HG03442 (cell line): ENCODE results near the gene TTLL8.

Experiments used
- ATAC-seq: cut with Tn5 transposase; IDR thresholded peaks from one replicate; pipeline ENCODE4 v1.9.1; 2021; ENCODE audit warnings: mild to moderate bottlenecking, moderate library complexity; ENCODE audit not compliant: unreplicated experiment

TTLL8 gene

DNA sequence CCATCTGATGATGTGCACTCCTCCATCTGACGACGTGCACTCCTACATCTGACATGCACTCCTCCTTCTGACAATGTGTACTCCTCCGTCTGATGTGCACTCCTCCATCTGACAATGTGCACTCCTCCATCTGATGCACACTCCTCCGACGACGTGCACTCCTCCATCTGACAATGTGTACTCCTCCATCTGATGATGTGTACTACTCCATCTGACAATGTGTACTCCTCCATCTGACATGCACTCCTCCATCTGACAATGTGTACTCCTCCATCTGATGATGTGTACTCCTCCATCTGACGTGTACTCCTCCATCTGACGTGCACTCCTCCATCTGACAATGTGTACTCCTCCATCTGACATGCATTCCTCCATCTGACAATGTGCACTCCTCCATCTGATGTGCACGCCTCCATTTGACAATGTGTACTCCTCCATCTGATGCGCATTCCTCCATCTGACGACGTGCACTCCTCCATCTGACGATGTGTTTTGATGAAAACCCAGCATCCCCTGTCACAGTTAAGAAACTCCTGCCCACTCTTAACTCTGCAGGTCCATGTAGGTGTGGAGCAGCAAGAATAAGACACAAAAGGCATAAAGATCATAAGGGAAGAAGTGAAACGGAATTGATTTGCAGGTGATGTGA lies 35.8 kb downstream of the TTLL8 start:
- no peak for ATAC-seq

DNA sequence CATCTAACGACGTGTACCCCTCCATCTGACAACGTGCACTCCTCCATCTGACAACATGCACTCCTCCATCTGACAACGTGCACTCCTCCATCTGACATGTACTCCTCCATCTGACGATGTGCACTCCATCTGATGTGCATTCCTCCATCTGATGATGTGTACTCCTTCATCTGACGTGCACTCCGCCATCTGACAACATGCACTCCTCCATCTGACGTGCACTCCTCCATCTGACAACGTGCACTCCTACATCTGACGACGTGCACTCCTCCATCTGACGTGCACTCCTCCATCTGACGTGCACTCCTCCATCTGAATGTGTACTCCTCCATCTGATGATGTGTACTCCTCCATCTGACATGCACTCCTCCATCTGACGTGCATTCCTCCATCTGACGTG lies 37.5 kb downstream of the TTLL8 start:
- no peak for ATAC-seq

DNA sequence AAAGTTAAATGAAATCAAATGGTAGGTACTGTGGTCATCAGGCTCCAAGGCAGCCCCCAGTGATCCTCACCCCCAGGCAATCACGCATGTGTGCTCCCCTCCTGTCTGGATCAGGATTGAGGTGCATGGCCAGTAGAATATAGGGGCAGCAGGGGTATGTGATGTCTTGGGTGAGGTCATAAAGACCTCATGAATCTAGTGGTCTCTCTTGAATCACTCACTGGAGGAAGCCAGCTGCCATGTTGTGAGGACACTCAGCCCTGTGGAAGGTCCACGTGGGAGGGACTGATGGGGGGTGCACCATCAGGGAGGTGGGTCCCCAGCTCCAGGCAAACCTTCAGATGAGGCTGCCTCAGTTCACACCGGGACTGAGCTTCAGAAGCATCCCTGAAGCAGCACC lies 38.8 kb downstream of the TTLL8 start:
- no peak for ATAC-seq

DNA sequence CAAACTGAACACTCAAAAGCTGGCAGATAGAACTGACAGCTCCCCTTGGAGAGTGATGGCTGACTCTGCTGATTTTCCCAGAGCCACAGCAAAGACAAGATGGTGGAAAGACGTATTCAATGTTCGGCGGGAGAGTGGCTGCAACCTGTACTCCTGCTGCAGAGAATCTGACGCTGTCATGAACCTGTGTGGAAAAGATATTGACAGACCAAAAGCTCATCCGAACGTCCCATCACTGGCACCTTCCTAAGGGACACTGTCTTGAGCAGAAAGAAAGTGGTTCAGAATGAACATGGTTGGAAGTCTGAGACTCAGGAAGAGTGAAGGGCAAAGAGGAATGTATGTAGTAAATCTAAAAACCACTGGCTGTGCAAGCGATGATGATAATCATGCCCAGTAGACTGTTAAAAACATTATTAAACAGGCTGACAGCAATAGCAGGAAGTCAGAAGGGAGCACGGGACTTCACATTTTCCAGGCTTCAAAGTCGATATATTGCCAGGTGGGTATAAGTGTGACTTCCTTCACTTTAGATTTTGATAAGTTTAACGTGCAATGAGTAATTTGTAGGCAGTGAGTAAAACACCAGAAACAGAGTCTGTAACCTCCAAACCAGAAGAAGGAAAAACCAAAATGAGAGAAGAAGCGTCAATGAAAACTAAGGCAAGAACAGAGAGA lies 39.4 kb downstream of the TTLL8 start:
- ATAC-seq: no peak

DNA sequence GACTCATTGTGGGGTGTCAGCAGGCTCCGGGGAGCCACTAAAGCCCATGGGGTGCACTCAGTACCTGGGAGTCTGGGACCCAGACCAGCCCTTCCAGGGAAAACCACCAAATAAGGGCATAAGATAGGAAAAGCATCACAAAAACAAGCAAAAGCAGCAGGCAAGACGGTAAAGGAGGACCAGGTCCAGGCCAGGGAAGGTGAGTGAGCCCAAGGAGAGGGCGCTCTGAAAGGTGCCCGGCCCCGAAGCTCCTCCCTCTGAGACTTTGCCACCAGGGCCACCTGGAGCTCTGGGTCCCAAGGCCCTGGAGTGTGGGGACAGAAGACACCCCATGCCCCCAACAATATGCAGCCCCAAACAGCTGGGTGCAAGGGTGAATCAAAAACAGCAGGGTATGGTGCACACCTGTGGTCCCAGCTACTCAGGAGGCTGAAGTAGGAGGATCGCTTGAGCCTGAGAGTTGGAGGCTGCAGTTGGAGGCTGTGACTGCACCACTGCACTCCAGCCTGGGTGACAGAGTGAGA lies 40.3 kb downstream of the TTLL8 start:
- no peak for ATAC-seq

DNA sequence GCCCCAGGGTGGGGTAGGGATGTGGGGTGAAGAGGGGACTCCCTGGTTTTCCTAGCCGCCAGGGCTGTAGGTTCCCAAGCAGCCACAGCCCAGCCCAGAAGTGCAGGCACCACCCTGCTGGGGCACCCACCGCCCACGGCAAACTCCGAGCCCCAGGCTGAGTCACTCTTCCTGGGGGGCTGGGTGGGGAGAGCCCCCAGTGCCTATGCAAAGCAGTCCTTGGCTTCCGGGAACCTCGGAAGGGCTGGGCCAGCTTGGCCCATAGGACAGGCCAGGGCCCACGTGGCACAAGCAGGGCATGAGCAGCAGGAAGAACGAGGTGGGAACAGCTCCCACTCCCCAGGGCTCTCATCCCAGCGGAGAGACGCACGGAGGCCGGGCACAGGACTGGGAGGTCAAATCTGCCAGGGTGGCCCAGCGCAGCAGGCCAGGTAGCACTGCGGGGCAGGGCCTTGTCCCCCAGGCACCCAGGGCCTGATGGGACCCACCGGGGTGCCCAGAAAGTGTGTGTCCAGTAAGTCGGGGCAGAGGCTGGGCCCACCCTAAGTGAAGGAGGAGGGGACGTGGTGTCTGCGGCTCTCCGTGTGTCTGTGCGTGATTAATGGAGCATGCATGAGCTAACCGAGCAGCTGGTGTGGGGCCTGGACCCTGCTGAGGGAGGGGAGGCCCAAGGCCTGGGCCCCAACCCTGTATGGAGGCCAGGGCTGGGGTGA lies 41.0 kb downstream of the TTLL8 start:
- no peak for ATAC-seq

DNA sequence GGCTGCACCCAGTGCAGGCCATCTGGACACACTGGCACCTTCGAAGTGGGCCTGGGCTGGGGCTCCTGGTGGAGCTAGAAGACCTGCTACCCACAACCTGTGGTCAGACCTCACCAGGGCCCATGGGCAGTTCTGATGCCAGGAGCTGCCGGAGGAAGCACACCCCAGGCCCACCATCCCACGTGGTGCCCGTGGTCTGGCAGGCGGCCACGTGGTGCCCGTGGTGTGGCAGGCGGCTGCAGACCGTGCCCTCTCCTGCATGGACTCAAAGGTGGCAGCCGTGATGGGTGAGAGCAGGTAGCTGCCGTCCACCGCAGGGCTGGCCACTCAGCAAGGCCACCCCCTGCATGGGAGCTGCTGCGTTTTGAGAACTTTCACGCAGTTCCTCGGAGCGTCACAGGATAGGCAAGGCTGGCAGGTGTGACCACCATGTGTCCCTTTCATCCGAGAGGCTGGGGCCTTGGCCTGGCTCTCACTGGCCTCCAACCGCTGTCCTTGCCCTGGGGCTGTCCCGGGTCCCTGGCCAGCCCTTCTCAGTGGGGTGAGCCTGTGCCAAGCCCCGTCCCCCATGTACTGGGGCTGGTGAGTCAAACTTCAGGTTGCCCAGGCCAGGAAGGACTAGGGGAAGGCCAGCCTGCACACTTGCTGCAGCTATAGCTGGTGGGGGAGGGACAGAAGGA lies 41.6 kb downstream of the TTLL8 start:
- no peak for ATAC-seq

DNA sequence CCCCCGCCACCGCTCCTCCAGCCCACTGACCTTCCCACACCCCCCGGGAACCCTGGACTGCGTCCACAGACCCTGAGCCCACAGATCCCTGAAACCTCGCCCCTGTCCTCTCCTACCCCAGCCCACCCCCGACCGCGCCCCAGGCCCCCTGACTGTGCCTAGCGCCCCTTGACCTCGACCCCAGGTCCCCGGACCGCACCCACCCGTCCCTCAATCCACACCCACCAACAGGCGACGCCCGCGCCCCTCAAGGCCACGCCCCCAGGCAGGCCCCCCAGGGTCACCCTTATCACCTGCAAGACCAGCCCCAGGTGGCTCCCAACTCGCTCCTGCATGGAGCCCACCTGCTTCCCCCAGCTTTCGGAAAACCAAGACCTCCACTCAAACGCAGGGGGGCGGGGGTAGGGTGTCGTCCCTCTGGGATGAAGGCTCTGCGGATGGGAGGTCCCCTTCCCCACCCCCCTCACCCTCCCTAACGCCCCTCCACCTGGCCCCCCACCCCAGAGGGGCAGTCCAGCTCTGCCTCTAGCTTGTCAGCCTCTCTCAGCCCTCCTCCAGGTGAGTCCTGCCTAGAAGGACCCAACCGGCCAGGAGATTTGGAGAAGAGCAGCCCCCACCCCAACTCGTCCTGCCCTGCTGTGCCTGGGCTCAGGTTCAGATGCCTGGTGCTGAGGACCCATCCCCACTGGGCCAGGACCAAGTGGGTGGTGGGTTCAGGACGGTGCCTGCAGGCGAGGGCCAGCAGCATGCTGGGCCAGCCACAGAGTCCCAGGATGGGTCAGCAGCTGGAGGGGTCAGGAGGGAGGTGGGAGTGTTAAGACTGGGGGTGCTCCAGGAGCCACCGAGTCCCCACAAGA lies 42.4 kb downstream of the TTLL8 start:
- no peak for ATAC-seq

DNA sequence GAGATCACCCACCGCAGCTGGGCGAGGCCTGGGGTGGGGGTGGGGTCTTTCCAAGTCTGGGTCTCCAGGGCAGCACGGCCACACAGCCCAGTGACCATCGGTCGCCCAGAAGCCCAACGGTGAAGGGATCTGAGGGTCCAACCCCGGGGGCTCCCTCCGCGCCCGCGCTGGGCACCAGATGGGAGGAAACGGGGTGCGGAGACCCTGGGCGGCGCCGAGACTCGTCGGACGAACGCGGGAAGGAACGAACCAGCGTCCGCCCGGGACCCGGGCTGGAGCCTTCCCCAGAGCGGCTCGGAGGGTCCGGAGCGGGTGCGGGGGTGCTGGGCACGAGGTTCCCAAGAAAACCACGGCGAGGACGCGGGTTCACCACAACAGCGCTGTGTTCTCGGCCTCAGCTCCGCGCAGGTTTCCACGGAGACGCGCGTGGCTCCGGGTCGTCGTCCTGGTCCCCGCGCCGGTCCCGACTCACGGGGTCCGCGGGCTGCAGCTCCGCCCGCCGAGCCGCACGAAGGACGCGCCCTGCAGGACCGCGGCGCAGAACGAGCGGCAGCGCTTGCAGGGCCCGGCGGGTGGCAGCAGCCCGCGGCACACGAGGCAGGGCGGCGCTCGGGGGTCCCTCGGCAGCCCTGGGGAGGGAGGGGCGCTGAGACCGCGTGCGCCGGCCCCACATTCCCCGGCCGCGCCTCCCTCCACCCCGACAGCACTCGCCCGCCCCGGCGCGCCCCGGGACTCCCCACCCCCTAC lies 43.3 kb downstream of the TTLL8 start:
- no peak for ATAC-seq

DNA sequence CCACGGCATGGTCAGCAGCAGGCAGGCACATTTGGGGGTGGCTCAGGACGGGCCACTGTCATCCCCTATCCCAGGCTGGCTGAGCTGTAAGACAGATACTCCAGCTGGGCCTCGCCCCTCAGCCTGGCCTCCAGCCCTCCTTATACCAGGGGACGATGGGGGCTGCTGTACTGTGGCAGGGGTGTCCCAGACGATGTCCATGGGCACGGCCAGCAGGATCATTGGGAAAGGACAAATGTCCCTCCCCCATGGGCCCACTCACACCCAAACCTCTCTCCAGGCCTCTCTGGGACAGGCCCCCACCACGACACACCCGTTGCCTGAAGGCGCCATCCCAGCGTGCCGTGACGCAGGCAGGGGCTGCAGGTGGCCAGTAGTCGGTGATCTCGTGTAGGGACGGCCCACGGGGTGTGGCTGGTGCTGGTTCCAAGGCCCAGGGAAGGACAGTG lies 44.0 kb downstream of the TTLL8 start:
- no peak for ATAC-seq

DNA sequence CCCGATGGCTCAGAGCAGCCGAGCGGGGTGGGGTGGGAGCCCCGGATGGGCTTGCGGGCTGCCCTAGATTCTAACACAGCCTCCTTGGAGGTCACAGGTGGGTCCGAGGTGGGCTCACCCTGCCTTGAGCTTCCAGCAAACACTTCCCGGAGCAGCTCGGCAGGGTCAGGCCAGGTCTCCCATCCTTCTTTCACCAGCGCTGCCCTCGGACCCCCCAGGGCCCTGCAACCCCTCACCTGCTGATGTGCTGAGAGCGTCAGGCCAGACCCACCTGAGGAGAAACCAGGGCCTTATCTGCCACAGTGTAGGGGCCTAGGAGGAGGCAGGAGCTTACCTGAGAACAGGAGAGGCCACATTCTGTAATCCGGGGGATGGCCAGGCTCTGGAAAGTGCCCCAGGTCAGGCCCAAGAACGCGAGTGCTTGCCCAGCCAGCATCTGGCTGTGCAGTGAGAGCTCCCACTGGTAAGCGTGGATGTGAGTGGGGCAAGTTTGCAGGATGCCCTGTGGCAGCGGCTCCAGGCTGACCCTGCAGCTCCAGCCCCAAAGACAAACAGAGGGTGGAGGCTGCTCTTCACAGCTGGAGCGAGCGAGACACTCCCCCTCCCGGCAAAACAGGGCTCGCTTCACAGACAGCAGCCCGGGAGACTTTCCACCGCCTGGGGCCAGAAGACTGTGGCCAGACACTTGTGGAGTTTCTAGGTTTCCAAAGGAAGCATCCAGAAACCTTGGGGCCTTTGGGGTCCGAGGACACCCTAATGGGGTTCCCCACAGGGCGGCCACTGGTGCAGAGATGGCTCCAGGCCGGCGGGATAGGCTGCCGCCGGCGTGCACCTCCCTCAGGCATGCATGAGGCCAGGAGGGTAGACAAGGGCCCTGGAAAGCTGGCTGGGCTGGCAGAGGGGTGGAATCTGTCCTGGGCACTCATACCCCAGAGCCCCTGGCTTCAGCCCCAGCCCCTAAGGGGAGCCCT lies 45.6 kb downstream of the TTLL8 start, which contains the start of gene IL17REL:
Gene IL17REL (minus strand): TSS at position 555 of the 971 bp plus-strand sequence. CDS start 119 bp downstream, at position 436.
- ATAC-seq: no peak

DNA sequence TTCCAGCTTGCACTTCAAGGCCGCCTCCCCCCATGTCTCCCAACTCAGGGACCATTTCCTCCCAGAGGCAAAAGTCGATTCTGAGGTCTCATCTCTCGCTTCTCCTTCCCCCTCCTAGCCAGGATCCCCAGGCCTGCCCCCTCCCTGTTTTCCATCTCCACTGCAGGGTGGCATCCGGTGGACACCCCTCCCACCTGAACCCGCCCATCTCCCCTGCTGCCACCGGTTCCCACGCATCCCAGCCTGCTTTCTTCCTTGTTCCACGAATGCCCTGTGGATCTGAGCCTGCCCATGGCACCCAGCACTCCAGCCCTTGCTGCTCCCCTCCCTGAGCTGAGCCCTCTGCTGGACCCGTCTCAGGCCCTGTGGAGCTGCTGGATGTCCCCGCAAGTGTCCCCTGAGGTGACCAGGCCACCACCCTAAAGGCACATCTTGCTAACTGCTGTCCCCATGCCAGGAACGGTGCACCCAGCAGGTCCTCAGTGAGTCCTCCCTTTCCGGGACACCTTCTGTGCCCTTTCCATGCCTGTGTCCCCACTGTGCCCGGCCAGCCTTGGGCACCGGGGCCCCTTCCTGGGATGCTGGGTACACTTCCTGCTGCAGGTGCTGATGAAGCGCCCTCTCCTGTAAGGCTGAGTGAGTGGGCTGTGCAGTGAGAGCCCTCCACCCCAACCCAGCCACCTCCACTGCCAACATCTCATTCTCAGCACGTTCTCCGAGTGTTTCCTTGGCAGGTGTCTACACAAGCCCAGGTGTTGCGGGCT lies 46.5 kb downstream of the TTLL8 start:
- no peak for ATAC-seq

DNA sequence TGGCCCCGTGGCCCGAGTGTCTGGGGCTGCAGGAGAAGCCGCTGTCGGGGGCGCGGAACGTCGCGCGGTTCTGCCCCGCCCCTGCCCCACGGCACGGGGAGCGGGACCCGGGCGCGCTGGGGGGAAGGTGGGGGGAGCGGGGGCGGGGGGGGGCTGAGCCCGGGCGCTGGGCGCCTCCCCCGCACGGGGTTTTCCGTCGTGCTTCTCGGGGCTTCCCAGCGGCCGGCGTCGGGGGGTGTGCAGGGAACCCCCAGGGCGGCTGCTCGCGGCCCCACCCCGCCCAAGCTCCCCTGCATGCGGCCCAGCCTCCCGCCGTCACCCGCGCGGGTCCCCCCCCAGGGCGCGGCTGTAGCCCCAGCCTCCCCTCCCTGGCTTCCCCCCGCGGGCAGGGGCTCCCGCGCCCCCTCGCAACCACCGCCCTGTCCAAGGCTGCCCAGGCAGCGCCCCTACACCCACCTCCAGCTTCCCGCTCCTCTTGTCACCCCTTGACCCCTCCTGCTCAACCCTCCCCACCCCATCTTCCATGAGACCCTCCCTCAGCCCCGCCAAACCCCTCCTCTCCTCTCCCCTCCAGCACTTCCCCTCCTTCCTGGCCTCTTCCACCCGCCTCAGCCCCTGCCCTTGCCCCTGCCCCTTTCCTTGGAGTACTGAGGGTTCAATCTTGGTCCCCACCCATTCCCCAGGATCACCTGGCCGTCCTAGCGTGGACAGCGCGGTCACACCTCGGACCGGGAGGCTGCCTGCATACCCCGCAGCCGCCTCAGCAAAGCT lies 47.2 kb downstream of the TTLL8 start:
- no peak for ATAC-seq

DNA sequence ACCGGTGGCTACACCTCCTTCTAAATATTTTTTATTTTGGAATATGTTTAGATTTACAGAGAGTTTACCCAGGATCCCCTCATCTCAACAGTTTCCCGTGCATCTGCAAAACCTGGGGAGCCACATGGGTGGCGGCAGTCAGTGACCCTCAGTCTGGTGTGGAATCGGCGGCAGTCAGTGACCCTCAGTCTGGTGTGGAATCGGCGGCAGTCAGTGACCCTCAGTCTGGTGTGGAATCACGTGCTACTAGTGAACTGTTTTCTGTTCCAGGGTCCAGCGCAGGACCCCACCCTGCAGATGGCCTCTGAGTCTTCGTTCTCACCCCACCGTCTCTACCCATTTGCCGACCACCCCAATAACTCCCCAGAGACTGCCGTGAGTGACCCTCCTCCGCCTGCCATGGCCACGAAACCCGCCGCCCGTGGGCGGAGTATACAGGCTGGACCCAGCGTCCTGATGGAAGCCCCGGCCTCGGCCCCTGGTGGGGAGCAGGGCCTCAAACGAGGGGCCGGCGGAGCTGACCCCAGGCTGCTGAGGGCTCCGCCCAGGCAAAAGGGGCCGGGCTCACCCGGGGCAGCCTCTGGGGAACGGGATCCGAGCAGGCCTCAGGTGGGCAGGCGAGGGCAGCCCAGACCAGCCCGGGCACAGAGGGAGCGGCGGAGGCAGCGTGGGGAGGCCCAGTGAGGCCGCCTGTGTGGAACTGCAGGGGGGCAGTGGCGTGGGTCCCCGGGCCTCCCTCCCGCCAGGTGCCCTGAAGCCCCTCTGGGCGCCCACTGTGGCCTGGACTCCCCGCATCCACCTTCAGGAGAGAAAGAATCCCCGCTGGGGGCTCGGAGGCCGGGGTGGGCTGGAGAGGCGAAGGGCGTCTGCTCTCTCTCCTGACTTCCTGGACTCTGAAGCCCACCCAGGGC lies 48.1 kb downstream of the TTLL8 start:
- no peak for ATAC-seq

DNA sequence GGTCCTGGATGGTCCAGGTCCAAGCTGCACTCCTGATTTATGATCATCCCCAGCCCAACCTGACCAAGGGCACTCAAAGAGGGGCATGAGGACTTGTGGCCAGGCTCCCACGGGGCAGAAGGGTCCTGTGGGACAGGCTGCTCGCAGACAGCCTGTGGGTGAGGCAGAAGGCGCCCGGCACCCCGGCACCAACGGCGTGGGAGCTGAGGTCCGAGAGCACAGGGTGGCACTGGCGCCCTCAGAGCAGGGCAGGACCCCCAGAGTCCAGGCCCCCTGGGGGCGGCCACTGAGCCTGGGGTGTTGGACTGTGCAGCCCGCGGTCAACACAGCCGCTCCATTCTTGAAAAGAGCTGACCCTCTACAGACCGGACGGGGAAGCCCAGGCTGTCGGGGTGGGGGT lies 48.8 kb downstream of the TTLL8 start:
- no peak for ATAC-seq
